HepG2 (cell line): ENCODE measurements around the gene NAP1L4. TPM values are rescaled to one million over a fixed set of nuclear protein-coding genes. Genes with fewer than 3 reads are reported as not detected.

Source experiments
- AKNA ChIP-seq: sonication (generic); formaldehyde crosslinking; IDR thresholded peaks from 2 replicates; pipeline ENCODE4 v1.4.0; 2020; ENCODE audit warnings: missing genetic modification reagents, borderline replicate concordance
- DRAP1 ChIP-seq: IDR thresholded peaks from 2 replicates; pipeline ENCODE4 v1.6.1; 2016; ENCODE audit warnings: missing genetic modification reagents, missing compliant biosample characterization
- FLYWCH1 ChIP-seq: sonication (generic); formaldehyde crosslinking; IDR thresholded peaks from 2 replicates; pipeline ENCODE4 v1.8.1; 2023; ENCODE audit warnings: mild to moderate bottlenecking, missing genetic modification reagents
- MLXIP ChIP-seq: sonication (generic); formaldehyde crosslinking; IDR thresholded peaks from 2 replicates; pipeline ENCODE4 v1.9.0; 2021; ENCODE audit warnings: missing genetic modification reagents, borderline replicate concordance
- SALL2 ChIP-seq: sonication (generic); formaldehyde crosslinking; IDR thresholded peaks from 2 replicates; pipeline ENCODE4 v1.8.1; 2023; ENCODE audit warnings: mild to moderate bottlenecking, missing genetic modification reagents, inconsistent platforms
- ZFP36L2 ChIP-seq: sonication (generic); formaldehyde crosslinking; IDR thresholded peaks from 2 replicates; pipeline ENCODE4 v1.4.0; 2020; ENCODE audit warnings: missing genetic modification reagents
- ZNF136 ChIP-seq: sonication (generic); formaldehyde crosslinking; IDR thresholded peaks from 2 replicates; pipeline ENCODE4 v1.8.1; 2022; ENCODE audit warnings: low read depth, mild to moderate bottlenecking, moderate library complexity, missing genetic modification reagents
- ZNF407 ChIP-seq: sonication (generic); formaldehyde crosslinking; IDR thresholded peaks from one replicate; pipeline ENCODE4 v1.5.1; 2020; ENCODE audit warnings: mild to moderate bottlenecking, missing genetic modification reagents; ENCODE audit errors: not compliant biosample characterization
- ZNF616 ChIP-seq: sonication (generic); formaldehyde crosslinking; IDR thresholded peaks from 2 replicates; pipeline ENCODE4 v1.5.0; 2020; ENCODE audit warnings: low read depth, mild to moderate bottlenecking, missing genetic modification reagents
- ZNF816 ChIP-seq: sonication (generic); formaldehyde crosslinking; IDR thresholded peaks from 2 replicates; pipeline ENCODE4 v1.8.0; 2022; ENCODE audit warnings: missing genetic modification reagents, mild to moderate bottlenecking, borderline replicate concordance
- ZNF878 ChIP-seq: sonication (generic); formaldehyde crosslinking; IDR thresholded peaks from 2 replicates; pipeline ENCODE4 v1.8.1; 2023; ENCODE audit warnings: mild to moderate bottlenecking, missing genetic modification reagents, moderate library complexity
- polyA plus RNA-seq, 8 experiments: library from polyadenylated mRNA; depleted of rRNA in 3 of 8; stranded (reverse) in 7 of 8; unstranded in 1 of 8; fragments of >200 nt; fragmentation: Illumina TruSeq in 4 of 8; extraction: Trizol in 4 of 8; gene quantifications; 2 replicates each; pipeline versions ENCODE4 v1.2.1 to v1.2.3, GENCODE V29; 2011 to 2016; ENCODE audit warnings: low read depth in 4 of 8, missing spikeins in 1 of 8, mixed read lengths in 1 of 8; ENCODE audit not compliant: insufficient read depth in 1 of 8
- total RNA-seq, 5 experiments: library from RNA; depleted of rRNA; stranded (reverse); fragments of >200 nt; fragmentation: Illumina TruSeq; extraction: Trizol; gene quantifications; 2 replicates each; pipeline ENCODE4 v1.2.3, GENCODE V29; 2016; ENCODE audit warnings: low read depth in 1 of 5

Gene NAP1L4
- total and polyA plus RNA-seq, 2 of the 13 experiments (the other 11 are each of a cell fraction or from before 2014, with no cell fraction given) = 64.0 to 186 TPM

GRCh38 chr11:2912498-2912897 is 79.6 kb downstream of the NAP1L4 start (continued):
- TF ChIP-seq MLXIP = no peak
- TF ChIP-seq ZNF878 (CRISPR knock-in tag) = no peak
- no peak for TF ChIP-seq DRAP1 (CRISPR knock-in tag)
- no peak for TF ChIP-seq ZFP36L2 (CRISPR knock-in tag)
- no peak for TF ChIP-seq FLYWCH1 (CRISPR knock-in tag)
- TF ChIP-seq ZNF407 = no peak
- no peak for TF ChIP-seq ZNF616 (CRISPR knock-in tag)
- no peak for TF ChIP-seq AKNA (CRISPR knock-in tag)
- no peak for TF ChIP-seq ZNF816 (CRISPR knock-in tag)
- TF ChIP-seq ZNF136 (CRISPR knock-in tag) = no peak
- no peak for TF ChIP-seq SALL2 (CRISPR knock-in tag)
